ENCODE data around the gene CD58. TPM values are rescaled to one million over a fixed set of nuclear protein-coding genes. Genes with fewer than 3 reads are reported as not detected.

CD58 gene
- total and polyA plus RNA-seq, 9 donors = 5.2 to 14.4 (median 6.8) TPM

DNA sequence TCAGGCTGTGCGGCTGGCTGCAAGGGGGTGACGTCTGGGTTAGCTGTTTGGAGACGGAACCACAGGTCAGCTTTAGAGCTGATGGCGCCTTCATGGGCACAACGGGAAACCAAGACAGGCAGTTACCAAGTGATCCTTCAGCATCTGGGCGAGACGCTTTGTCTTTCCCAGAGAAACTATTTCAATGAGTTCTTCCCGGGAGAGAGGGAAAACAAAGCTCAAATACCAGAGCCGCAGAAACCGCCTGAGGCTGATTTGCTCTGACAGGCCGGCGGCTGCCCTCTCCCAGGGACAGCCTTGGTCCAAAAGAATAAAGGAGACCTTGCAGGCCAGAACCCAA, 76.5 kb downstream of the CD58 start:
- Histone ChIP-seq H3K4me3 (no peak overlapping the region), H3K27ac (no peak overlapping the region), H3K27me3 (no peaks in the 10 kb centered on the region), H3K4me1 (ENCODE audit: insufficient read depth) (no peaks in the 10 kb centered on the region), H3K9me3 (no peaks in the 10 kb centered on the region), H3K36me3 (no peaks in the 10 kb centered on the region)
- DNase-seq = no peak
- intact Hi-C loops (cut with DNase I) = loop anchor here in 1 of 4 donors (5.0 kb wide), 1 partner anchor 347 kb away; no protein-coding TSS in a partner anchor
- WGBS, 3 donors = 89 to 95% (median 90%) methylated on average over 12 of the region's 12 CpGs
- TF ChIP-seq, protein P1, sequence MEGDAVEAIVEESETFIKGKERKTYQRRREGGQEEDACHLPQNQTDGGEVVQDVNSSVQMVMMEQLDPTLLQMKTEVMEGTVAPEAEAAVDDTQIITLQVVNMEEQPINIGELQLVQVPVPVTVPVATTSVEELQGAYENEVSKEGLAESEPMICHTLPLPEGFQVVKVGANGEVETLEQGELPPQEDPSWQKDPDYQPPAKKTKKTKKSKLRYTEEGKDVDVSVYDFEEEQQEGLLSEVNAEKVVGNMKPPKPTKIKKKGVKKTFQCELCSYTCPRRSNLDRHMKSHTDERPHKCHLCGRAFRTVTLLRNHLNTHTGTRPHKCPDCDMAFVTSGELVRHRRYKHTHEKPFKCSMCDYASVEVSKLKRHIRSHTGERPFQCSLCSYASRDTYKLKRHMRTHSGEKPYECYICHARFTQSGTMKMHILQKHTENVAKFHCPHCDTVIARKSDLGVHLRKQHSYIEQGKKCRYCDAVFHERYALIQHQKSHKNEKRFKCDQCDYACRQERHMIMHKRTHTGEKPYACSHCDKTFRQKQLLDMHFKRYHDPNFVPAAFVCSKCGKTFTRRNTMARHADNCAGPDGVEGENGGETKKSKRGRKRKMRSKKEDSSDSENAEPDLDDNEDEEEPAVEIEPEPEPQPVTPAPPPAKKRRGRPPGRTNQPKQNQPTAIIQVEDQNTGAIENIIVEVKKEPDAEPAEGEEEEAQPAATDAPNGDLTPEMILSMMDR (IDR thresholded peaks at IDR 0.05) = no peak
- no peak for TF ChIP-seq POLR2A (IDR thresholded peaks at IDR 0.05)
- no peak for TF ChIP-seq EP300 (IDR thresholded peaks at IDR 0.05)

DNA sequence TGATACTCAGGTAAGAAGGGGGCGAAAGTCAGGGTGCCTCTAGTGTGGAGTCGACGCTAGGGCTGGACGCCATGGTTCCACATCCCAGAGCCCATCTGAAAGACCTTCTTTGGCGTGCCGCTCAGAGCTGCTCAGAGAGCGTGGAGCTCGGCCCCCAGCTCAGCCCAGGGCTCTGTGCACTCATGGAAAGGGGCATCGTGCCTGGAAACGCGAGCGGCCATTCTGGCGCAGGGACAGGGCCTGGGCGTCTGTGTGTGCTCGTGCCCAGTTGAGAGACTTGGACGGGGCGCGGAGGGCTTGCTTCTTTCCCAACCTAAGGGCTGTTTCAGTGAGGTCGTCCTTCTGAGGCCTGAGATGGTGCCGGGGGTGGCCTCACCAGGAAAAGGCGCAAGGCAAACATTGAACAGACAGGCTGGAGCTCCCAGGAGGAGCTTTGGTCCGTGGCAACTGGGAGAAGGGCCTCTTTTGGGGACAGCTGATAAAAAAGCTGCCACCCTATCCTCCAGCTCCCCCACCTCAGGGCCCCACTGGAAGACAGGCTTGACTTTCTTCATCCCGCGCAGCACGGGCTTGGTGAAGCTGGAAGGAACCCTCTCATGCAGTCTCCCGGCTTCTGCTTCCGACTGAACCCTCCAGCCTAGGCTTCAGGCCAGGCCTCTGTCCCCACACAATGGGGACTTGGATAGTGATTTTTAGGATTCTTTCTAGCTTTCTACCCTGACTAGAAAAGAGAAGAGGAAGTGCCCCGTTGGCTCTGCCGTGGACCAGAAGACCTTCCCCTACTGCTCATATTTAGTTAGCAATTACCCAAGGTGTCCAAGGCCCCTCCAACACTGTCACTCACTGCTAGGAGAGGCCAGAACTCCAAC, 77.1 kb downstream of the CD58 start:
- TF ChIP-seq EP300 (IDR thresholded peaks at IDR 0.05) (no peak), POLR2A (IDR thresholded peaks at IDR 0.05) (no peak)
- TF ChIP-seq, protein P1 (IDR thresholded peaks at IDR 0.05) = no peak
- intact Hi-C loops (cut with DNase I) = loop anchor here in 1 of 4 donors (5.0 kb wide), 1 partner anchor 346 kb away; no protein-coding TSS in a partner anchor
- Histone ChIP-seq H3K9me3 (no peaks in the 10 kb centered on the region), H3K4me3 (no peak overlapping the region), H3K27ac (no peak overlapping the region), H3K4me1 (ENCODE audit: insufficient read depth) (no peaks in the 10 kb centered on the region), H3K27me3 (no peaks in the 10 kb centered on the region), H3K36me3 (no peaks in the 10 kb centered on the region)
- no peak for DNase-seq
- WGBS, 3 donors = 94 to 95% (median 95%) methylated on average over 29 of the region's 29 CpGs

DNA sequence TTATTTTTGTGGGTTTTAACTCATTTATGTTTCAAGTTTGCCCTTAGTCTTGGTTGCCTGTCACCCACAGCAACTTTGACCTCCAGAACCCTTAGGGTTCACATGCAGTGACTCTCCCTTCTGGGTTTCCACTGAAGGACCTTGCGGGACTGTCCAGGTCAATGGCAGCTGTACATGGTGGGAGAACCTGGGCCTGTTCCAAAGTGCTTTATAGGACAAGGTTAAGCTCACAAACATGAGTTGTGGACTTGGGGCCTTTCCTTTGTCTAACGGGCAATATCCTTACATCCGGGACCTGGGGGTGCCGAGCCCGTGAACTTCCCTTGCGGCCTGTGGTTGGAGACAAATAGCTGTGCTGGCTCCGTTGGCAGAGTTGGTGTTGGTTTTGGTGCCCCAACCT, 77.8 kb downstream of the CD58 start:
- H3K4me1 ChIP-seq (ENCODE audit: insufficient read depth) = no peaks in the 10 kb centered on the region
- intact Hi-C loops (cut with DNase I) = loop anchor here in 1 of 4 donors (5.0 kb wide), 1 partner anchor 346 kb away; no protein-coding TSS in a partner anchor
- H3K4me3 ChIP-seq = no peak overlapping the region
- no peaks in the 10 kb centered on the region for H3K9me3 ChIP-seq
- no peak overlapping the region for H3K27ac ChIP-seq
- TF ChIP-seq, protein P1 (IDR thresholded peaks at IDR 0.05) = no peak
- TF ChIP-seq POLR2A (IDR thresholded peaks at IDR 0.05) = no peak
- no peak for TF ChIP-seq EP300 (IDR thresholded peaks at IDR 0.05)
- 94 to 99% (median 96%) methylated on average over 7 of the region's 7 CpGs for WGBS, 3 donors
- no peaks in the 10 kb centered on the region for H3K27me3 ChIP-seq
- H3K36me3 ChIP-seq = no peaks in the 10 kb centered on the region
- DNase-seq = no peak

DNA sequence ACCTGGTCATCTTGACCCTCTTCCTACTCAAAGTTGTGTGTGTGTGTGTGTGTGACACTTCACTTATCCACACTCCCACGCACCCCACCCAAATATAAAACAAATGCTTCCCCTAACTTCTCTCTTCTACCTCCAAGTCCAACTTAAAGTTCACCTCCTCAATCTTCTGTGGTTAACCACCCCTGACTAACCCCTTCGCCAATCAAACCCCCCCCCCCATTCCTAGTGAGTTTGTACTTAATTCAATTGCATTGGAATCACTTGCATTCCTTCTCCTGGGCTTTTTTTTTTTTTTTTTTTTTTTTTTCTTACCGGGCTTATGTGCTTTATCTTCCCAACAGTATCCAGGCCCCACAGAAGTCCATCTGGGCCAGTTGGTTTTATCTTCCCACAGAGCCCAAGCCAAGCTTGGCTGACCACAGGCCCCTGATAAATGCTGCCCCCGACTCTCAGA, 78.4 kb downstream of the CD58 start:
- WGBS, 3 donors = 42 to 55% (median 53%) methylated on average over 4 of the region's 4 CpGs
- Histone ChIP-seq H3K9me3 (no peaks in the 10 kb centered on the region), H3K27ac (no peak overlapping the region), H3K27me3 (no peaks in the 10 kb centered on the region), H3K4me3 (no peak overlapping the region), H3K36me3 (no peaks in the 10 kb centered on the region), H3K4me1 (ENCODE audit: insufficient read depth) (no peaks in the 10 kb centered on the region)
- TF ChIP-seq, protein P1 (IDR thresholded peaks at IDR 0.05) = no peak
- no peak for TF ChIP-seq EP300 (IDR thresholded peaks at IDR 0.05)
- no peak for TF ChIP-seq POLR2A (IDR thresholded peaks at IDR 0.05)
- DNase-seq = no peak
- intact Hi-C loops (cut with DNase I) = loop anchor here in 1 of 4 donors (5.0 kb wide), 1 partner anchor 345 kb away; no protein-coding TSS in a partner anchor

Measured in ovary (tissue), 9 donors.